GM19025 (cell line): ENCODE results near the gene OR10V1.

ENCODE experiments used
- ATAC-seq: cut with Tn5 transposase; IDR thresholded peaks from one replicate; pipeline ENCODE4 v1.9.1; 2021; ENCODE audit warnings: mild to moderate bottlenecking, low read depth, moderate library complexity; ENCODE audit not compliant: unreplicated experiment

The OR10V1 gene

GRCh38 chr11:59669611-59670009, 44.0 kb downstream of the OR10V1 start:
- no peak for ATAC-seq

- peak; percentile 93 for ATAC-seq
Observed at GRCh38 chr11:59668950-59669610, 44.6 kb downstream of the OR10V1 start, which contains the start of gene PATL1. PATL1 (minus strand) TSS chr11:59669037; CDS start chr11:59668895, 142 bp downstream.

- ATAC-seq = peak; percentile 0
Observed at GRCh38 chr11:59668188-59668949, 45.3 kb downstream of the OR10V1 start.

- ATAC-seq = no peak
Observed at GRCh38 chr11:59667812-59668187, 45.8 kb downstream of the OR10V1 start.

GRCh38 chr11:59666969-59667368, 46.7 kb downstream of the OR10V1 start:
- ATAC-seq = no peak
